Activated CD4-positive, CD25-positive, alpha-beta regulatory T cell treated with anti-CD3 and anti-CD28 coated beads, Interleukin-2, amount 50 U/mL, for 16 hours (primary cell): ENCODE results near the gene DEK.
"Not testable (repeated sequence)": the region's sequence is repeated elsewhere in the genome, so short reads cannot be mapped to it uniquely, and the experiment has no call there.

Experiments used
- DNase-seq: peaks from one replicate; pipeline ENCODE4 v3.0.0-alpha.2; 2020; ENCODE audit warnings: low read depth, low spot score

Gene DEK

DNA sequence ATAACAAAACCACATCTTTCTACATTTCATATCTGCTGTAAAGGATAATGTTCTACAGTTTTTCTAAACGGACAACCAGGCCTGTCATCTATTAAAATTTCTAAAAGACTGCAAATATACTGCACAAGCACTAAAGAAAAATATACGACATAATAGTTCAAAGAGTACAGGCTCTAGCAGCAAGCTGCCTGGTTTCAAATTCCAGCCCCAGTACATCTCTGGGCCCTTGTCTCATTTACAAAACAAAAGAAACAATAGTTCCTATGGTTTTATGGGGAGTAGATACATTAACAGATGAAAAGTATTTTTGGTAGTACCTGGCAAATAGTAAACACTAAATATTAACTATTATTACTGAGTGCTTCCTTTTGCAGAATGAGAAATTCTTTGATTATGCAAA lies 24.1 kb downstream of the DEK start:
- no peak for DNase-seq

DNA sequence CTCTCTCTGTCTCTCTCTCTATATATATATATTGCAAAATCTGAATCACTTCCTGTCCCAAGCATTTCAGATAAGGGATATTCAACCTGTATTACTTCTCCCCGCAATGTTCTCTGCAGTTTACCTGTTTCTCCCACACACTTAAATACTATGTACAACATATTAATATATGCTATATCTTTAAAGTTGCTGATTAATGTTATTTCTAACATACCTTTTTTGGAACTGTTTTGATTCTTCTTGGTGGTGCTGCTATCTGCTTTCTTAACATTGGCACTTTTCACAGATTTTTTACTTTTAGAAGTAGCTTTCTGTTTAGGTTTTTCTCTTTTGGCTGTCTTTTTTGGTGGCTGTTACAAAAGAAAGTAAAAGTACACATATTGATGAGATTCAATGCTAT lies 27.2 kb downstream of the DEK start:
- no peak for DNase-seq

DNA sequence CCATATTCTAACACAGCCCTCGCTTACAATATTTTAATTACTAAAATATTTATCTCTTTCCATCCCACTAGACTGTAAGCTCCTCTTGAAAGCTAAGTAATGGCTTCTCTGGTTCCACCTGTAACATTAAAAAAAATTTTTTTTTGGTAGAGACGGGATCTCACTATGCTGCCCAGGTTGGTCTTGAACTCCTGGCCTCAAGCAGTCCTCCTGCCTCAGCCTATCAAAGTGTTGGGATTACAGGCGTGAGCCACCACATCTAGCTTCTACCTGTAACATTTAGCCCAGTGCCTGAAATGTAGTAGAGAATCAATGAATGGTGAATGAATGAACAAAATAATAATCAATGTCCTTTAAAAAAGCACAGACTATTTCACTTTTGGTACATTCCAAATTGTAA lies 28.8 kb downstream of the DEK start:
- no peak for DNase-seq

DNA sequence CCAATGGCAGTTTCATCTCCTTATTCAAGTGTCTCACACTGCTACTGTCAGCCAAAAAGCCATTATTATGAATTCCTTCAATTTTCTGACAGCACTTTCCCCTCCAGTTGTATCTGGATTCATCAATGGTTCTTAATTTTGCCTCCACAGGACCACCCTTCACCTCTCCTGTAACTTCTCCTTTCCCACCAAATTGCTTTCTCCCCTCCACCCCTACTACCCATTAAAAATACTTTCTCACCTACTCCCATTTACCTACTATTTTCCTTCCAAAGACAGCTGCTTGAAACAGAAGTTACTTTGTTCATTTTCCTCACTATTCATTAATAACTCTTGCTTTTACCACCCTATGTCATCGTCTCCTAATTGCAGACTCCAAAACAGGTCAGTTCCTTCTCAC lies 29.8 kb downstream of the DEK start:
- DNase-seq, result no peak

DNA sequence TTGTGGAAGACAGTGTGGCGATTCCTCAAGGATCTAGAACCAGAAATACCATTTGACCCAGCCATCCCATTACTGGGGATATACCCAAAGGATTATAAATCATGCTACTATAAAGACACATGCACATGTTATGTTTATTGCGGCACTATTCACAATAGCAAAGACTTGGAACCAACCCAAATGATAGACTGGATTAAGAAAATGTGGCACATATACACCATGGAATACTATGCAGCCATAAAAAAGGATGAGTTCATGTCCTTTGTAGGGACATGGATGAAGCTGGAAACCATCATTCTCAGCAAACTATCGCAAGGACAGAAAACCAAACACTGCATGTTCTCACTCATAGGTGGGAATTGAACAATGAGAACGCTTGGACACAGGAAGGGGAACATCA lies 30.6 kb downstream of the DEK start:
- DNase-seq, result not testable (repeated sequence)

DNA sequence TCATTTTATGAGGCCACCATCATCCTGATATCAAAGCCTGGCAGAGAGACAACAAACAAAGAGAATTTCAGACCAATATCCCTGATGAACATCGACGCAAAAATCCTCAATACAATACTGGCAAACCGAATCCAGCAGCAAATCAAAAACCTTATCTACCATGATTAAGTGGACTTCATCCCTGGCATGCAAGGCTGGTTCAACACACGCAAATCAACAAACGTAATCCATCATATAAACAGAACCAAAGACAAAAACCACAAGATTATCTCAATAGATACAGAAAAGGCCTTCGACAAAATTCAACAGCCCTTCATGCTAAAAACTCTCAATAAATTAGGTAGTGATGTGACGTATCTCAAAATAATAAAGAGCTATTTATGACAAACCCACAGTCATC lies 32.5 kb downstream of the DEK start:
- DNase-seq, result not testable (repeated sequence)

DNA sequence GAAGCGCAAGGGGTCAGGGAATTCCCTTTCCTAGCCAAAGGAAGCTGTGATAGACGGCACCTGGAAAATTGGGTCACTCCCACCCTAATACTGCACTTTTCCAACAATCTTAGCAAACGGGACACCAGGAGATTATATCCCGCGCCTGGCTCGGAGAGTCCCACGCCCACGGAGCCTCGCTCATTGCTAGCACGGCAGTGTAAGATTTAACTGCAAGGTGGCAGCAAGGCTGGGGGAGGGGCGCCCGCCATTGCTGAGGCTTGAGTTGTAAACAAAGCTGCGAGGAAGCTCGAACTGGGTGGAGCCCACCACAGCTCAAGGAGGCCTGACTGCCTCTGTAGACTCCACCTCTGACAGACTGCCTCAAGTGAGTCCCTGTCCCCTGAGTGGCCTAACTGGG lies 35.7 kb downstream of the DEK start:
- DNase-seq, result not testable (repeated sequence)

DNA sequence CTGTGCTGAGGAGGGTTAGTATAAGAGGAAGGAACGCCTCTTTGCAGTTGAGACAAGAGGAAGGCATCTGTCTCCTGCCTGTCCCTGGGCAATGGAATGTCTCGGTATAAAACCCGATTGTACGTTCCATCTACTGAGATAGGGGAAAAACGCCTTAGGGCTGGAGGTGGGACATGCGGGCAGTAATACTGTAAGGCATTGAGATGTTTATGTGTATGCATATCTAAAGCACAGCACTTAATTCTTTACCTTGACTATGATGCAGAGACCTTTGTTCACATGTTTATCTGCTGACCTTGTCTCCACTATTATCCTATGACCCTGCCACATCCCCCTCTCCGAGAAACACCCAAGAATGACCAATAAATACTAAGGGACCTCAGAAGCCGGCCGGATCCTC lies 37.2 kb downstream of the DEK start:
- DNase-seq, result not testable (repeated sequence)

DNA sequence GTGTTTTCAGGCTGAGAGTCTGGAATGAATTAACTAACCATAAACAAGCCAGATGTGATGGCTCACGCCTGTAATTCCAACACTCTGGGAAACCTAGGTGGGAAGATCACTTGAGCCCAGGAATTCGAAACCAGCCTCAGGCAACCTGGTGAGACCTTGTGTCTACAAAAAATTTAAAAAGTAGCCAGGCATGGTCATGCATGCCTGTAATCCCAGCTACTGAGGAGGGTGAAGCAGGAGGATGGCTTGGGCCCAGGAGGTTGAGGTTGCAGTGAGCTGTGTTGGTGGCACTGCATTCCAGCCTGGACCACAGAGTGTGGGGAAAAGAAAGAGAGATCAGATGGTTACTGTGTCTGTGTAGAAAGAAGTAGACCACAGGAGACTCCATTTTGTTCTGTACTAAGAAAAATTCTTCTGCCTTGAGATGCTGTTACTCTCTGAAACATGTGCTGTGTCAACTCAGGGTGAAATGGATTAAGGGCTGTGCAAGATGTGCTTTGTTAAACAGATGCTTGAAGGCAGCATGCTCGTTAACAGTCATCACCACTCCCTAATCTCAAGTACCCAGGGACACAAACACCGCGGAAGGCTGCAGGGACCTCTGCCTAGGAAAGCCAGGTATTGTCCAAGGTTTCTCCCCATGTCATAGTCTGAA lies 37.8 kb downstream of the DEK start:
- DNase-seq, result not testable (repeated sequence)

DNA sequence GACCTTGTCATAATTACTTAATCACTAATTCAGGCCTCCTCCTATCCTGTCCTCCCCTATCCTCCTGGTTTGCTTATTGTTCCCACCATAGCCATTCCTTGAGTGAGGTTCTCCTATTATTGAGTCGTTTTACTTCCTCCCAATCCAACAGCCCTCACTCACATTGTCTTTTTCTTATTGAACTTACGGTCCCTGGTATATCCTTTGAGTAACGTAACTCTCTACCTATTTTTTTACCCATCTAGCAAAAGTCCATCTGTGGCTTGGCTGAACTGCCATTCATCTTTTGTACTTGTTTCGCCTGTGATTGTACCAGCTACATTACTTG lies 43.1 kb downstream of the DEK start:
- no peak for DNase-seq

DNA sequence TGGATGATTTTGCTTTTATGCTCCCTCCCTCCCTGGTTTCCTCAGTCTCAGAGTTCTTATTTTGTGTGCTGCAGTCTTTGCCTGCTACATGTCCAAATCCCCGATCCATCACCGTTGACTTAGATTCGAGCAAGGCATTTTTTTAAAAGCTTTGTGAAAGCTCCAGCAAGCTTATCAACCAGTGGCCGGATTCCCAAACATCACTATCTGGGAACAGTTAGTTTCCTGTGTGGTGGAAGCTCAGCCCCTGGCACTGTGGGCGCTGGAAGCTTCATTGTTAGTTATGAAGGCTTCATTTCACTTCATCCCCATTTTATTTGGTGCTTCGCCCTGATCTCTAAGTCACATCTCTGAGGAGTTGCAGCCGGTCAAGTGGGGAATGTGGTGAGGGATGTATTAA lies 44.7 kb downstream of the DEK start:
- no peak for DNase-seq

DNA sequence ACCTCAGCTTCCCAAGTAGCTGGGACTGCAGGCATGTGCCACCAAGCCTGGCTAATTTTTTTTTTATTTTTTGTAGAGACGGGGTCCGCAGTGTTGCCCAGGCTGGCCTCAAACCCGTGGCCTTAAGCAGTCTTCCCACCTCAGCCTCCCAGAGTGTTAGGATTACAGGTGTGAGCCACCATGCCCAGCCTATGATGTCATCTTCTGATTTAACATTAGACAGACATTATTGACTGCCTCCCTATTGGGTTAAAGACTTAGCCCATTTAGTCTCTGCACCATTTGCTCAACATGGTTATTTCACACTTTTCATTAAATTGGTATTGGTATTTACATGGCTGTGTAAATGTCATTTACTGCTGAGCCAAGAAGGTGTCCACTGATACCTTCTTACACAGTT lies 46.1 kb downstream of the DEK start:
- no peak for DNase-seq

DNA sequence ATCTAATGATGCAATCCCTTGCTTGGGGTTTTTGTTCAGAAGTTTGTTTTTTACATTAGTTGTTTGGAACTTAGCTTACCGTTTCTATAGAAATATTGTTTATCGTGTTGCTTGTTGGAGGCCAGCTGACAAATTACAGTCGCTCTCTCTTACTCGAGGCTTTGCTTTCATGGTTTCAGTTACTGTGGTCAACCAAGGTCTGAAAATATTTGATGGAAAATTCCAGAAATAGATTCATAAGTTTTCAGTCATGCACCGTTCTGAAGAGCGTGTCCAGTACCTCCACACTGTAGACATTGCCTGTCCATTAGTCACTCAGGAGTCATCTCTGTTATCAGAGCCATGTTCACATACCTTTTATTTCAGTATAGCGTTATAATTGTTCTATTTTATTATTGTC lies 47.9 kb downstream of the DEK start:
- DNase-seq, result no peak

DNA sequence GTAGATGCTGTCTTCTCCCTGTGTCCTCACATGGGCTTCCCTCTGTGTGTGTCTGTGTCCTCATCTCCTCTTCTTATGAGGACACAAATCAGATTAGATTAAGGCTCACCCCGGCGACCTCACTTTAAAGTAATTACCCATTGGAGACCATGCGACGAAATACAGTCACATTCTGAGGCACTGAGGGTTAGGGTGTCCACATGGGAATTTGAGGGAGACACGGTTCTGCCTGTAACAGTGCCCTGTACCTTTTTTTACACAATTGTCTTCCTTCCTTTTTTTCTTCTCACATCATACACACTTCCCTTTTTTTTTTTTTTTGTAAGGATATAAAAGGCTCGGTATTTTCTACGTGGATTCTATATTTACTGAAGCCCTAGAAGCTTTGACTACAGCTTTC lies 48.9 kb downstream of the DEK start:
- DNase-seq, result no peak

DNA sequence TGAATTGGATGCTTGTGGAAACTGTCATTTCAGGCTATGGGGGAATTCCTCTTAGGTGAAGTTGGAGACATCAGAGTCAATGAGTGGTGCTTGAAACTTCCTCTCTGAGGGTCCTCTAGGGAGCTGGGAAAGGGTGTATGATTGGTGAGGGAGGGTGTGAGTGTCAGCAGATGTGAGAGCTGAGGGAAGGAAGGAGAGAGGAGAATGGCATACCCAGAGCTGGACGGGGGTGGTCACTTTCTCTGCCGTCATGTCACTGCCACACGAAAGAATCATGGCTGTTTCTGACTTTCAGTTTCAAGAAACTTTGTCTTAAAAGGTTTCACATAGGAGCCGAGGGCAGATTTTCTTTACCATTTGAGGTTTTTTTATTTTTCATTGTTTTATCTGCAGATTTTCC lies 50.3 kb downstream of the DEK start:
- no peak for DNase-seq

DNA sequence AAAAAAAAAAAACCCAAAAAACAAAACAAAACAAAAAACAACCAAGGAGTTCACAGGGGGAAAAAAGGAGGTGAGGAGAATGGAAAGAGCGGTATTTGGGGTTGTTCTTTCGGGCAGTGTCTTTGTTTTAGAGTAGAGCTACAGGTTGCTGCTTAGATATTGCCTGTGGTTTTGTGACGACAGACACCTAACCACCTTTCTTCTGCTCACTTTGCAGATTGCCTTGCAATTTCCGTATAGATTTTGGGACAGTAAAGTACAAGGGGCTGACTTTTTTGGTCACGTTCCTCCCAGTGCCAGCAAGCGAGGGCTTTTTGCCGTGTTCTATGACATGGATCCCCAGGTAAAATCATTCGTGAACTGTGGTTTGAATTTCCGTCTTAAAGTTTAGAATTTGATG lies 50.9 kb downstream of the DEK start:
- no peak for DNase-seq

DNA sequence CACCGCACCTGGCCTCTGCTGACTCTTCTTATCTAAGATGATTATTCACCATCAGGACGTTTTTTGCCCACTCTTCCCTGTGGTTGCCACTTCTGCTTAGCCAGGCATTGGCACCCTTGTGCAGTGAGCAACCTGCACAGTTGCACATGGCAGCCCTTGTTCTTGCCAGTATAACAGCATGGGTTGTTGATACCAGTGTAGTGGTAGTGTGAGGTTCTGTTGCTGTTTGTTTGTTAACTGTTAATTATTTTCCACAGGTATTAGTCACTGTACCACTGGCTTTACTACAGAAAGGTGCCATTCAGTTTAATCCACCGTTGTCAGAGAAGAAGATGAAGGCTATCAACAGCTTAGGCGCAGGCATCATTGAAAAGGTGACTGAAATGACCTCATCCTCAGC lies 52.1 kb downstream of the DEK start:
- no peak for DNase-seq

DNA sequence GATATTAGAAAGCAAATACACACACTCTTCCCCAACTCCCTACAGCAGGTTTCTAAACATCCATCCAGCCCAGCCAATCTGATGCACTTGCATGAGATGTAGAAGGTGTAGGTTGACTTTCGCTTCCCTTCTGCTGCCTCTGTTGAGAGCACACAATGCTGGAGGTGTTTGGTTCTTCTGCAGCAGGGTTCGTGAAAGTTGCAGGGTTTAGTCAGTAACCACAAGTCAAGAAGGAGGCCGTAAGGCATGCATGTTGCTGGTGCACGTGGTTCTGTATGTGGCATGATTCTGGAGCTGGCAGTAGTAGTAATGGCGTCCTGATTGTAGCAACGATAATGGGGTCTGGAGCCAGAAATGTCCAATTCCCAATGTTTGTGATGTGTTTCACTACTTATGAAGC lies 53.0 kb downstream of the DEK start:
- no peak for DNase-seq

DNA sequence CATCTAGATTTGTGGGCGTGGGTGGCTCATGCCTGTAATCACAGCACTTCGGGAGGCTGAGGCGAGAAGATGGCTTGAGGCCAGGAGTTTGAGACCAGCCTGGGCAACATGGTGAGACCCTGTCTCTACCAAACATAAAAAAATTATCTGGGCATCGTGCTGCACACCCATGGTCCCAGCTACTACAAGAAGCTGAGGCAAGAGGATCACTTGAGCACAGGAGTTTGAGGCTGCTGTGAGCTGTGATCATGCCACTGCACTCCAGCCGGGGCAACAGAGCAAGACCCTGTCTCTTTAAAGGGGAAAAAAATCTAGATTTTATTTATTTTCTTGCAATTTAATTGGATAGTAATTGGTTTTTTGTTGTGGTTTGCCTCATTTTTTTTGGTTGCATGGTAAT lies 53.6 kb downstream of the DEK start:
- no peak for DNase-seq

DNA sequence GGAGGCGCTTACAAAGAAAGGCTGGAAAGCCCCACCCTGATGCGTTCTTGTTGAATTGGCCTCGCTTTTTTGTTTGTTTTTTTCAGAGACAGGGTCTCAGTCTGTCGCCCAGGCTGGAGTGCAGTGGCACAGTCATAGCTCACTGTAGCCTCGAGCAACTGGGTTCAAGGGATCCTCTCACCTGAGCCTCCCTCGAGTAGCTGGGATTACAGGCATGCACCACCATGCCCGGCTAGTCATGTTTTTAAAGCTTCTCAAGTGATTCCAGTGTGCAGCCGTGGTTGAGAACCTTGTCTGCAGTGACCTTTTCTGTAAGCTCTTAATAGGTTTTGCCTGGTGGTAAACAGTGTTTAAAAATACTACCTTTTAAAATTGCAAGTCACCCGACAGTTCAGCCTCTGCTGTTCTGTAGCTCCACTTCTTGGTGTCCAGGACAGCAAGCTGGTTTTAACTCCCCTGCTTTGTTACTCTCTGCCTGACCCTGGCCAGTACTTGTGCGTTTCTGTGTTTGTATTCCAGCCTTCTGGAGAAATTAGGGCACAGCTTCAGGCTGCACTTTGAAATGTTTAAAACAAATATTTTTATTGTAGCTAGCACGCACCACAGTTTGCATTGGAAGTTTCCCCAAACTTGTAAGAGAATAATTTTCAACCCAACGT lies 54.7 kb downstream of the DEK start:
- DNase-seq, result no peak

DNA sequence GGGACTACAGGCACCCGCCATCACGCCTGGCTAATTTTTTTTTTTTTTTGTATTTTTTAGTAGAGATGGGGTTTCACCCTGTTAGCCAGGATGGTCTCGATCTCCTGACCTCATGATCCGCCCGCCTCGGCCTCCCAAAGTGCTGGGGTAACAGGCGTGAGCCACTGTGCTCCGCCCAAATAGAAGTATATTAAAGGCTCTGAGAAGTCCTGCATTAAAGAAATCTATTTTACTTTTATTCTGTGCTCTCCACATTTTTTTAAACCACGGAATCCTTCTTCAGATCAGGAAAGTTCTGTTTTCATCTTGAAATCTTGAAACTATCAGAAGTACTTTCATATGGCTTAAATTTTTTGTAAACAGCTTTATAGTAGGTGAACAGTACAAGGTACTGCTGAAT lies 55.6 kb downstream of the DEK start:
- DNase-seq, result not testable (repeated sequence)

DNA sequence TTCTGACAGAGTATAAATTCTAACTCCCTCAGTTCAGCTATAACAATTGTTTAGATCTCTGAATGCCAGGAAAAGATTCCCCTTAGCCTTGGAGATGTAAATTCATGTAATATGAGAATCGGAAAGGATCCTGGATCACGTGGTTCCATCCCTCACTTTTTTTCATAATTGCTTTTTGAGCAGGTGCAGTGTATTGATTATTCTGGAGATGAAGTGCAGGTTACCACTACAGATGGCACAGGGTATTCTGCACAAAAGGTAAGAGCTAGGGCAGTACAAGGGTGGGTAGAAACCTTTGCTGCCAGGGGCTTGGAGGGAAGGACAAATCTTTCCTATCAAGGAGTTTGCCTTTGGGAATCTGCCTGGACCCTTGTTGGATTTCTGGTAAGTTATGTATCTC lies 56.4 kb downstream of the DEK start:
- no peak for DNase-seq

DNA sequence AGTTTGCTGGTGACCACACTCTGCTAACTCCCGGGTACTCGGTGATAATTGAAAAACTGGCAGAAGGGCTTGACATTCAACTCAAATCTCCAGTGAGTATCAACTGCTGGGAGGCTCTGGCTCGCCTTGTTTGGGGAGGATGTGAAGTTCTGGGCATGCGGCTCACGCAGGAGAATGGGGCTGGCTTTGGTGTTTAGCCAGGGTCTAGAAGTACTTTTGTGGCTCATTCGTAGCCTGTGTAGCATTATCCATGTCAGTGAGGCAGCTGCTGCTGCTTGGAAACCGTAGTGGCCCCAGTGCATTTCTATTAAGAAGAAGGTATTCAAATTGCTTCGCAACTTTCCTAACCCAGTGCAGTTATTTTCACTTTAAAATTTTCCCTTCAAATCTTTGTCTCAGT lies 56.9 kb downstream of the DEK start:
- no peak for DNase-seq

DNA sequence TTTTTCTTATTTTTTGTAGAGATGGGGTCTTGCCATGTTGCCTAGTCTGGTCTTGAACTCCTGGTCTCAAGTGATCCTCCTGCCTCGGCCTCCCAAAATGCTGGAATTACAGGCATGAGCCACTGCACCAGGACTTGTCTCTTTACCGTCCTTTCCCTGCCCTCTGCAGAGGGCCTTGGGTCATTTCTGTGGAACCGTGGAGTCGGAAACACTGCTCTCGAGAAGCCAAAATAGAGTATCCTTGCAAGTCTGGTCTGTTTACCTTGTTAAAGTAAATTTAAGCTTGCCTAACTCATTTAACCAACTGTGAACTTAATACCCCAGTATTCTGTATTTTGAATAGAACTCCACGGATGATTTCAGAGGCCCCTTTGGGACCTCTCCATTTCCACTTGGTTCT lies 57.7 kb downstream of the DEK start:
- no peak for DNase-seq
